Activated CD4-positive, alpha-beta T cell treated with anti-CD3 and anti-CD28 coated beads, Interleukin-2, amount 50 U/mL, for 24 hours (primary cell): ENCODE measurements around the gene PLS3.

ENCODE experiments used
- DNase-seq, 2 donors: peaks; one replicate each; pipeline ENCODE4 v3.0.0-alpha.2; 2020; ENCODE audit warnings: low read depth in 1 of 2, low spot score in 1 of 2

PLS3 gene

GRCh38 chrX:115687595-115687994 lies 126.6 kb downstream of the PLS3 start:
- no peak for DNase-seq

GRCh38 chrX:115689931-115690330 lies 129.0 kb downstream of the PLS3 start:
- no peak for DNase-seq

- peak in 1 of 2 donors; percentile 6 for DNase-seq
Measured at GRCh38 chrX:115690511-115691216, 129.7 kb downstream of the PLS3 start.

- DNase-seq = no peak
Measured at GRCh38 chrX:115693476-115693875, 132.5 kb downstream of the PLS3 start.

- no peak for DNase-seq
Measured at GRCh38 chrX:115694028-115694427, 133.1 kb downstream of the PLS3 start.

GRCh38 chrX:115696039-115696438 lies 135.1 kb downstream of the PLS3 start:
- no peak for DNase-seq

GRCh38 chrX:115696939-115697338 lies 136.0 kb downstream of the PLS3 start:
- no peak for DNase-seq

GRCh38 chrX:115697806-115698205 lies 136.8 kb downstream of the PLS3 start:
- DNase-seq = no peak
